ENCODE results near the gene HJURP. TPM values are rescaled to one million over a fixed set of nuclear protein-coding genes. Genes with fewer than 3 reads are reported as not detected.

Gene HJURP
- polyA plus RNA-seq, 1 experiment, result 12.2 TPM

- Histone ChIP-seq H3K27me3 (ENCODE audit: control insufficient read depth, insufficient read depth, low read length) (peaks cover 6% of the 10 kb centered on the region), H3K27ac (ENCODE audit: low read depth, low read length) (no peak overlapping the region), H3K4me3 (ENCODE audit: low read depth, low read length) (no peak overlapping the region), H3K9me3 (ENCODE audit: control insufficient read depth, insufficient read depth, low read length) (peaks cover 5% of the 10 kb centered on the region; the same call in 1 of the 2 replicates)
- POLR2A ChIA-PET, result no interaction called here
- no peak for DNase-seq (ENCODE audit: low read depth, low spot score)
- no peak for TF ChIP-seq CTCF (IDR thresholded peaks at IDR 0.05; ENCODE audit: low read depth, low read length)
- CTCF ChIA-PET, result no interaction called here
Observed at GRCh38 chr2:233792720-233793119, 61.6 kb downstream of the HJURP start.

DNA sequence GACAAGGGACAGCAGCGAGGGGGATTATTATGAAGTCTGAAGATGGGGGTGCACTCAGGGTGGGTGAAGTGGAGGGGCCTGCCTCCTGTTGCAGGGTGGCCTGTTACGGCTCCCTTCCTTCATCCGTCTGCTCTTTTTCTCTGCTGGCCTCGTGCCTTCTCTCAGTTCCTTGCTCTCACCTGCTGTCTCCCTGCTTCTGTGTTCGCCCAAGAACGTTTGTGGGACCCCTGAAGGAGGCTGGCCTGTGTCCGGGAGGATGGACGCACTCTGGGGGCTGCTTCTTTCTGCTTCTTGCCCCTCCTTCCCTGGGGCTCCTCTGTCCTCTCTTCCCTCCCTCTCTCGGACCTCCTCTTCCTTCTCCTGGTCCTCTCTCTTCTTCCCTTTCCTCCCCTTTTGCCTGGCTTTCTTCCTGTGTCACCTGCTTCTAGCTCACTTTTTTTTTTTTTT lies 62.4 kb downstream of the HJURP start:
- ChIA-PET CTCF (no interaction called here), POLR2A (no interaction called here)
- TF ChIP-seq CTCF (IDR thresholded peaks at IDR 0.05; ENCODE audit: low read depth, low read length), result no peak
- Histone ChIP-seq H3K27ac (ENCODE audit: low read depth, low read length) (no peak overlapping the region), H3K27me3 (ENCODE audit: control insufficient read depth, insufficient read depth, low read length) (peaks cover 6% of the 10 kb centered on the region), H3K4me3 (ENCODE audit: low read depth, low read length) (no peak overlapping the region), H3K9me3 (ENCODE audit: control insufficient read depth, insufficient read depth, low read length) (peaks cover 5% of the 10 kb centered on the region; the same call in 1 of the 2 replicates)
- no peak for DNase-seq (ENCODE audit: low read depth, low spot score)

- H3K27ac ChIP-seq (ENCODE audit: low read depth, low read length), result no peak overlapping the region
- H3K27me3 ChIP-seq (ENCODE audit: control insufficient read depth, insufficient read depth, low read length), result peaks cover 6% of the 10 kb centered on the region
- H3K4me3 ChIP-seq (ENCODE audit: low read depth, low read length), result no peak overlapping the region
- TF ChIP-seq CTCF (IDR thresholded peaks at IDR 0.05; ENCODE audit: low read depth, low read length), result no peak
- POLR2A ChIA-PET, result no interaction called here
- DNase-seq (ENCODE audit: low read depth, low spot score), result no peak
- CTCF ChIA-PET, result no interaction called here
- H3K9me3 ChIP-seq (ENCODE audit: control insufficient read depth, insufficient read depth, low read length), result peaks cover 5% of the 10 kb centered on the region; the same call in 1 of the 2 replicates
Observed at GRCh38 chr2:233791151-233791882, 63.0 kb downstream of the HJURP start.

DNA sequence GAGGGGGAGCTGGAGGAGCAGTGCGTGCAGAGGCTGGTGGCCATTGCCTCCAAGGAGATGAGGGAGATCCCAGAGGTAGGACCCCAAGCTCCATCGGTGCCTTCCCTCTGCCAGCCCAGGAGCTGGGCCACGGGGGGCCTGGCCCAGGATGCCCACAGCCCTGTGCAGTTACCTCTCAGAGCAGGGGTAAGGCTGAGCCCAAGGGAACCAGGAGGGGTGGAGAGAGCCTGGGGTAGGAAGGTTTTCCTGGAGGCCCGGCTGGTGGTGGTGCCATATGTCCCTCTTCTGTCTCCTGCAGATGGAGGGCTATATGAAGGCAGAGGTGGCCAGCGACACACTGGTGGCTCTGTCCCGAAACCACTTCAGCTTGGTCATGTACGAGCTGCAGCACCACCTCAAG lies 64.8 kb downstream of the HJURP start:
- H3K27me3 ChIP-seq (ENCODE audit: control insufficient read depth, insufficient read depth, low read length), result peaks cover 6% of the 10 kb centered on the region
- H3K9me3 ChIP-seq (ENCODE audit: control insufficient read depth, insufficient read depth, low read length), result peaks cover 5% of the 10 kb centered on the region; the same call in 1 of the 2 replicates
- no peak for TF ChIP-seq CTCF (IDR thresholded peaks at IDR 0.05; ENCODE audit: low read depth, low read length)
- POLR2A ChIA-PET, result no interaction called here
- CTCF ChIA-PET, result no interaction called here
- no peak for DNase-seq (ENCODE audit: low read depth, low spot score)
- no peak overlapping the region for H3K4me3 ChIP-seq (ENCODE audit: low read depth, low read length)
- no peak overlapping the region for H3K27ac ChIP-seq (ENCODE audit: low read depth, low read length)

Other genes with a start within 250 kb of the HJURP start
- not detected in 2 replicates for gene UGT1A8, start 236.9 kb downstream of the HJURP start, polyA plus RNA-seq (2011; rRNA removed)
- gene UGT1A10, start 218.1 kb downstream of the HJURP start, polyA plus RNA-seq (2011; rRNA removed), result not detected in 2 replicates
- not detected in 2 replicates for gene UGT1A9, start 182.6 kb downstream of the HJURP start, polyA plus RNA-seq (2011; rRNA removed)
- 0.04 TPM in 1 of 2 replicates, not detected in the other for gene UGT1A7, start 172.6 kb downstream of the HJURP start, polyA plus RNA-seq (2011; rRNA removed)
- not detected in 2 replicates for gene UGT1A6, start 161.6 kb downstream of the HJURP start, polyA plus RNA-seq (2011; rRNA removed)
- gene UGT1A5, start 141.6 kb downstream of the HJURP start, polyA plus RNA-seq (2011; rRNA removed), result not detected in 2 replicates
- not detected in 2 replicates for gene UGT1A4, start 135.8 kb downstream of the HJURP start, polyA plus RNA-seq (2011; rRNA removed)
- gene UGT1A3, start 125.5 kb downstream of the HJURP start, polyA plus RNA-seq (2011; rRNA removed), result not detected in 2 replicates
- gene UGT1A1, start 94.3 kb downstream of the HJURP start, polyA plus RNA-seq (2011; rRNA removed), result not detected in 2 replicates
- not detected in 2 replicates for gene MROH2A, start 76.2 kb downstream of the HJURP start, polyA plus RNA-seq (2011; rRNA removed)
- 0.11 TPM in 1 of 2 replicates, not detected in the other for gene TRPM8, start 62.8 kb upstream of the HJURP start, polyA plus RNA-seq (2011; rRNA removed)
- gene SPP2, start 196.2 kb upstream of the HJURP start, polyA plus RNA-seq (2011; rRNA removed), result not detected in 2 replicates

All from AG04450 (cell line).